Loucy (cell line): ENCODE data around the gene TMIGD2.
"Not testable (repeated sequence)": the region's sequence is repeated elsewhere in the genome, so short reads cannot be mapped to it uniquely, and the experiment has no call there.

ENCODE experiments used
- H2AFZ ChIP-seq: fragments of 200-600 bp; sonication (generic); 2 replicates; pipeline ENCODE4 v1.6.0; 2016; ENCODE audit warnings: antibody characterized with exemption, mild to moderate bottlenecking, low read length, moderate library complexity
- H3F3A ChIP-seq: fragments of 200-600 bp; 2 replicates; pipeline ENCODE4 v1.6.0; 2016; ENCODE audit warnings: antibody characterized with exemption, low read depth, mild to moderate bottlenecking
- H3K27me3 ChIP-seq: fragments of 200-600 bp; sonication (generic); 2 replicates; pipeline ENCODE4 v1.6.1; 2014; ENCODE audit warnings: low read length, mild to moderate bottlenecking; ENCODE audit not compliant: insufficient read depth, poor library complexity, severe bottlenecking
- H3K36me3 ChIP-seq: fragments of 200-600 bp; sonication (generic); 2 replicates; pipeline ENCODE4 v1.6.1; 2016; ENCODE audit warnings: low read length; ENCODE audit not compliant: insufficient read depth
- H3K4me1 ChIP-seq: fragments of 200-600 bp; sonication (generic); 2 replicates; pipeline ENCODE4 v1.5.1; 2014; ENCODE audit warnings: low read length, mild to moderate bottlenecking; ENCODE audit not compliant: insufficient read depth, poor library complexity, severe bottlenecking
- H3K4me2 ChIP-seq: fragments of 200-600 bp; sonication (generic); 2 replicates; pipeline ENCODE4 v1.6.0; 2014; ENCODE audit warnings: antibody characterized with exemption, low read length, low read depth, mild to moderate bottlenecking; ENCODE audit not compliant: poor library complexity, severe bottlenecking
- H3K4me3 ChIP-seq: fragments of 200-600 bp; sonication (generic); 2 replicates; pipeline ENCODE4 v1.5.1; 2014; ENCODE audit warnings: low read length, mild to moderate bottlenecking, mixed read lengths; ENCODE audit not compliant: poor library complexity, severe bottlenecking
- H3K79me2 ChIP-seq: fragments of 200-600 bp; sonication (generic); 2 replicates; pipeline ENCODE4 v1.6.1; 2014; ENCODE audit warnings: low read length; ENCODE audit not compliant: insufficient read depth
- H3K9ac ChIP-seq: fragments of 200-600 bp; sonication (generic); 2 replicates; pipeline ENCODE4 v1.6.0; 2014; ENCODE audit warnings: mild to moderate bottlenecking, low read depth, low read length, moderate library complexity; ENCODE audit not compliant: poor library complexity, severe bottlenecking
- H3K9me2 ChIP-seq: fragments of 200-600 bp; sonication (generic); replicated peaks from 2 replicates; pipeline ENCODE4 v1.6.1; 2016; ENCODE audit warnings: low read depth, low read length, mixed read lengths
- H3K9me3 ChIP-seq: fragments of 200-600 bp; sonication (generic); 2 replicates; pipeline ENCODE4 v1.6.1; 2014; ENCODE audit warnings: mild to moderate bottlenecking, antibody characterized with exemption, low read length, low read depth; ENCODE audit not compliant: insufficient read depth
- H4K20me1 ChIP-seq: fragments of 200-600 bp; sonication (generic); 2 replicates; pipeline ENCODE4 v1.6.0; 2014; ENCODE audit warnings: antibody characterized with exemption, low read length, mild to moderate bottlenecking; ENCODE audit not compliant: insufficient read depth, poor library complexity, severe bottlenecking
- EZH2phosphoT487 ChIP-seq: fragments of 200-600 bp; IDR thresholded peaks from 2 replicates; pipeline ENCODE4 v1.6.1; 2018; ENCODE audit warnings: antibody characterized with exemption, mild to moderate bottlenecking, moderate library complexity, borderline replicate concordance
- TF ChIP-seq, protein P1 (sequence below): fragments of 200-600 bp; sonication (generic); conservative IDR thresholded peaks from 2 replicates; pipeline ENCODE4 v1.5.1; 2014; ENCODE audit warnings: mild to moderate bottlenecking, antibody characterized with exemption, low read length

Gene TMIGD2

DNA sequence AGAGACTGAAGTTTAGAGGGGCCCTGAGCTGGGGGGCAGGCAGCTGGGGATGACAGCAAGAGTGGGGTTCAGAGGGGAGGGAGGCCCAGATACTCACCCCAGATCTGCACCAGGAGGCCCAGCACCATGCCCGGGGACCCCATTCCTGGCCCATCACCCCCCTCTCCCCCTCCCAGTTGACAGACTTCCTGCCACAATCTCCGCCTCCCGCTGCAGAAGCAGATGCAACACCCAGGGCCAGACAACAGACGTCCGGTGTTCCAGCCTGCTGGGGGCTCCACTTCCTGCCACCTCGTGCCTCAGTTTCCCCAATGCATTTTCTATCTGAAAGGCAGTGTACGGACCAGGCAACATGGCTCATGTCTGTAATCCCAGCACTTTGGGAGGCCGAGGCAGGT, at the start of gene TMIGD2:
TMIGD2 (minus strand) TSS at position 147 of the 398 bp plus-strand sequence; CDS start at position 143, 4 bp downstream.
- no peak within 1 kb of the TSS for H3K4me2 ChIP-seq
- no peaks in the 10 kb centered on the region for H3K9me3 ChIP-seq
- no peak for TF ChIP-seq EZH2phosphoT487
- TF ChIP-seq, protein P1, sequence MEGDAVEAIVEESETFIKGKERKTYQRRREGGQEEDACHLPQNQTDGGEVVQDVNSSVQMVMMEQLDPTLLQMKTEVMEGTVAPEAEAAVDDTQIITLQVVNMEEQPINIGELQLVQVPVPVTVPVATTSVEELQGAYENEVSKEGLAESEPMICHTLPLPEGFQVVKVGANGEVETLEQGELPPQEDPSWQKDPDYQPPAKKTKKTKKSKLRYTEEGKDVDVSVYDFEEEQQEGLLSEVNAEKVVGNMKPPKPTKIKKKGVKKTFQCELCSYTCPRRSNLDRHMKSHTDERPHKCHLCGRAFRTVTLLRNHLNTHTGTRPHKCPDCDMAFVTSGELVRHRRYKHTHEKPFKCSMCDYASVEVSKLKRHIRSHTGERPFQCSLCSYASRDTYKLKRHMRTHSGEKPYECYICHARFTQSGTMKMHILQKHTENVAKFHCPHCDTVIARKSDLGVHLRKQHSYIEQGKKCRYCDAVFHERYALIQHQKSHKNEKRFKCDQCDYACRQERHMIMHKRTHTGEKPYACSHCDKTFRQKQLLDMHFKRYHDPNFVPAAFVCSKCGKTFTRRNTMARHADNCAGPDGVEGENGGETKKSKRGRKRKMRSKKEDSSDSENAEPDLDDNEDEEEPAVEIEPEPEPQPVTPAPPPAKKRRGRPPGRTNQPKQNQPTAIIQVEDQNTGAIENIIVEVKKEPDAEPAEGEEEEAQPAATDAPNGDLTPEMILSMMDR: no peak
- no peaks in the 10 kb centered on the region for H3K9me2 ChIP-seq
- H3K36me3 ChIP-seq: no peaks in the 10 kb centered on the region
- peaks cover 4% of the 10 kb centered on the region for H3K4me1 ChIP-seq
- H3K27me3 ChIP-seq: no peaks in the 10 kb centered on the region
- no peak within 1 kb of the TSS for H3K9ac ChIP-seq
- H3K79me2 ChIP-seq: no peaks in the 10 kb centered on the region
- H2AFZ ChIP-seq: peak within 1 kb of the TSS; percentile 43; the same call in 1 of the 2 replicates
- no peaks in the 10 kb centered on the region for H4K20me1 ChIP-seq
- H3K4me3 ChIP-seq: no peak within 1 kb of the TSS
- no peaks in the 10 kb centered on the region for H3F3A ChIP-seq

DNA sequence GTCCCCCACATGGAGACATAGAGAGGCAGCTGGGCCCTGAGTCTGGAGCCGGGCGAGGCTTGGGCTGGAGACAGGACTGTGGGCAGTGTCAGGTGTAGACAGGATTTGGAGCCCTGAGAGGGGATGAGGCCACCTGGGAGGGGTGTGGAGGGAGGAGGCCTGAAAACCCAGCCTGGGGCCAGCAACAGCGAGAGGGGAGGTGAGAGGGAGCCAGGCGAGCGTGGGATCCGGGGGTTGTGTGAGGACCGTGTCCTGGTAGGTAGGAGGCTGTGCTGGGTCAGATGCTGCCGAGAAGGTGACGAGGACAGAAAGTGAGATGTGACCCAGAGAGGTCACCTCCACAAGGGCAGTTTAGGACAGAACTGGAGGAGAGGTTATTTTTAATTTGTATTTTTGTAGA, 48.5 kb upstream of the TMIGD2 start:
- no peaks in the 10 kb centered on the region for H3K36me3 ChIP-seq
- peaks cover 7% of the 10 kb centered on the region for H3K4me1 ChIP-seq
- no peaks in the 10 kb centered on the region for H3F3A ChIP-seq
- no peaks in the 10 kb centered on the region for H3K9me2 ChIP-seq
- peaks cover 3% of the 10 kb centered on the region for H4K20me1 ChIP-seq
- no peaks in the 10 kb centered on the region for H3K27me3 ChIP-seq
- no peaks in the 10 kb centered on the region for H3K9me3 ChIP-seq
- no peak overlapping the region for H3K9ac ChIP-seq
- no peak overlapping the region for H3K4me3 ChIP-seq
- TF ChIP-seq, protein P1: no peak
- TF ChIP-seq EZH2phosphoT487: no peak
- H3K79me2 ChIP-seq: no peaks in the 10 kb centered on the region
- H2AFZ ChIP-seq: no peak overlapping the region
- H3K4me2 ChIP-seq: no peak overlapping the region

GRCh38 chr19:4350111-4350510, 47.9 kb upstream of the TMIGD2 start:
- H3K9ac ChIP-seq: no peak overlapping the region
- H3K9me3 ChIP-seq: no peaks in the 10 kb centered on the region
- H3K4me1 ChIP-seq: peaks cover 8% of the 10 kb centered on the region
- H3K79me2 ChIP-seq: no peaks in the 10 kb centered on the region
- no peak overlapping the region for H2AFZ ChIP-seq
- no peaks in the 10 kb centered on the region for H3K36me3 ChIP-seq
- peaks cover 3% of the 10 kb centered on the region for H4K20me1 ChIP-seq
- H3K27me3 ChIP-seq: no peaks in the 10 kb centered on the region
- no peaks in the 10 kb centered on the region for H3K9me2 ChIP-seq
- H3K4me3 ChIP-seq: no peak overlapping the region
- no peak overlapping the region for H3K4me2 ChIP-seq
- TF ChIP-seq, protein P1: no peak
- TF ChIP-seq EZH2phosphoT487: no peak
- H3F3A ChIP-seq: no peaks in the 10 kb centered on the region

GRCh38 chr19:4349225-4349624, 47.0 kb upstream of the TMIGD2 start:
- not testable (repeated sequence) for H3K9ac ChIP-seq, H3F3A ChIP-seq, H3K9me2 ChIP-seq, H3K4me3 ChIP-seq, H3K27me3 ChIP-seq, H2AFZ ChIP-seq, H3K9me3 ChIP-seq, H3K79me2 ChIP-seq, H3K4me2 ChIP-seq, H3K36me3 ChIP-seq, H4K20me1 ChIP-seq
- peaks cover 11% of the 10 kb centered on the region for H3K4me1 ChIP-seq
